ENCODE measurements around the gene MCRIP1.

GRCh38 chr17:81822312-81822637 is 10.8 kb downstream of the MCRIP1 start:
- TF ChIP-seq CTCF (IDR thresholded peaks at IDR 0.05; ENCODE audit: insufficient read depth, low read length) (no peak), POLR2AphosphoS5 (IDR thresholded peaks at IDR 0.05; ENCODE audit: low read depth) (no peak), GABPA (IDR thresholded peaks at IDR 0.05; ENCODE audit: low read depth) (no peak)
- TF ChIP-seq, protein P1, sequence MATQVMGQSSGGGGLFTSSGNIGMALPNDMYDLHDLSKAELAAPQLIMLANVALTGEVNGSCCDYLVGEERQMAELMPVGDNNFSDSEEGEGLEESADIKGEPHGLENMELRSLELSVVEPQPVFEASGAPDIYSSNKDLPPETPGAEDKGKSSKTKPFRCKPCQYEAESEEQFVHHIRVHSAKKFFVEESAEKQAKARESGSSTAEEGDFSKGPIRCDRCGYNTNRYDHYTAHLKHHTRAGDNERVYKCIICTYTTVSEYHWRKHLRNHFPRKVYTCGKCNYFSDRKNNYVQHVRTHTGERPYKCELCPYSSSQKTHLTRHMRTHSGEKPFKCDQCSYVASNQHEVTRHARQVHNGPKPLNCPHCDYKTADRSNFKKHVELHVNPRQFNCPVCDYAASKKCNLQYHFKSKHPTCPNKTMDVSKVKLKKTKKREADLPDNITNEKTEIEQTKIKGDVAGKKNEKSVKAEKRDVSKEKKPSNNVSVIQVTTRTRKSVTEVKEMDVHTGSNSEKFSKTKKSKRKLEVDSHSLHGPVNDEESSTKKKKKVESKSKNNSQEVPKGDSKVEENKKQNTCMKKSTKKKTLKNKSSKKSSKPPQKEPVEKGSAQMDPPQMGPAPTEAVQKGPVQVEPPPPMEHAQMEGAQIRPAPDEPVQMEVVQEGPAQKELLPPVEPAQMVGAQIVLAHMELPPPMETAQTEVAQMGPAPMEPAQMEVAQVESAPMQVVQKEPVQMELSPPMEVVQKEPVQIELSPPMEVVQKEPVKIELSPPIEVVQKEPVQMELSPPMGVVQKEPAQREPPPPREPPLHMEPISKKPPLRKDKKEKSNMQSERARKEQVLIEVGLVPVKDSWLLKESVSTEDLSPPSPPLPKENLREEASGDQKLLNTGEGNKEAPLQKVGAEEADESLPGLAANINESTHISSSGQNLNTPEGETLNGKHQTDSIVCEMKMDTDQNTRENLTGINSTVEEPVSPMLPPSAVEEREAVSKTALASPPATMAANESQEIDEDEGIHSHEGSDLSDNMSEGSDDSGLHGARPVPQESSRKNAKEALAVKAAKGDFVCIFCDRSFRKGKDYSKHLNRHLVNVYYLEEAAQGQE (IDR thresholded peaks at IDR 0.05; ENCODE audit: insufficient replicate concordance, low read depth), result no peak
